TTC549 (cell line): ENCODE data around the gene CHKA.

Experiments
- FAIRE-seq: peaks from 2 replicates; lab custom pipeline; 2012; peaks lifted over from hg19 to GRCh38; lab: Jason Lieb, UNC

CHKA gene

DNA sequence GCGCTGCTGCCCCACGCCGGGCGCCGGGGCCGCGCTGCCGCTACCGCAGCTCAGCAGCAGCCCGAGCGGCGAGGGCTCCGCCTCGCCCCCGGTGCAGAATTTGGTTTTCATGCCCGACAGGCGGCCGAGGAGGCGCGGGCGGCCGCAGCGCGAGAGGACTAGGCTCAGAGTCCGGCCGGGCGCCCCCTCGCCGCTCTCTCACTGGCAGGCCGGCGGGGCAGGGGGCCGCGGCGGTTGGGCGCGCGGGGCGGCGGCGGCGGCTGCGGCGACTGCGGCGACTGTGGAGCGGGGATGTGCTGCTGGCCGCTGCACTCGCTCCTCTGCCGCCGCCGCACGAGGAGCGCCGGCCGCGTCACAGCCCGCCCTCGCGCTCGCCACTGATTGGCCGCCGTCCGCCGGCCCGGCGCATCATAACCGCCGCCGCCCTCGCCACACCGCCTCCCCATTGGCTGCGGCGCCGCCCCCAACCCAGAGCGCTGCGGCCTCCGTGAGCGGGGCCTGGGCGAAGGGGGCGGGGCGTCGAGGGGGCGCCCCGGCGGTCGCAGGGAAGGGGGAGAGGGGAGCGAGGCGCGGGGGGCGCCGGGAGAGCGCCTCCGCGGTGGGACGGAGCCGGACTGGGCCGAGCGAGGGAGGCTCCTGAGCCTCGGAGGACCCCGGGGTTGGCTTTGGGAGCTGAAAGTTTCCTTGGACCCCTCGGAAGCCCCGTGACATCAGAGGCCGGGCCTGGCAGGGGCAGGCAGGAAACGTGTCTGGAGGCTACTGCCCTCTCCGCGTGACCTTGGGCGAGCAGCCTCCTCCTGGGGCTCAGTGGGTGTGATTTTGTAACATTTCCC lies at the start of gene CHKA:
CHKA (minus strand) TSS at position 322 of the 833 bp plus-strand sequence; CDS start at position 111, 211 bp downstream.
- no peak for FAIRE-seq

GRCh38 chr11:68169442-68169841 lies 48.3 kb upstream of the CHKA start:
- no peak for FAIRE-seq

GRCh38 chr11:68168694-68169093 lies 47.5 kb upstream of the CHKA start:
- FAIRE-seq: no peak

DNA sequence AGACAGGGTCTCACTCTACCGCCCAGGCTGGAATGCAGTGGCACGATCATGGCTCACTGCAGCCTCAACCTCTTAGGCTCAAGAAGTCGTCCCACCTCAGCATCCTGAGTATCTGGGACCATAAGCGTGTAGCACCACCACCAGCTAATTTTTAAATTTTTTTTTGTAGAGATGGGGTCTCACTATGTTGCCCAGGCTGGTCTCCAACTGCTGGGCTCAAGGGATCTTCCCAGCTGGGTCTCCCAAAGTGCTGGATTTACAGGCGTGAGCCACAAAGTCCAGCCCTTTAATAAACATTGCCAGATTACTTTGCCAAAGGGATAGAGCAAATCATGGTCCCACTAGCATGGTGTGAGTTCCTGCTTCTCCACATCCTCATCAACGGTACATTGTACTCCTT lies 46.3 kb upstream of the CHKA start:
- no peak for FAIRE-seq

DNA sequence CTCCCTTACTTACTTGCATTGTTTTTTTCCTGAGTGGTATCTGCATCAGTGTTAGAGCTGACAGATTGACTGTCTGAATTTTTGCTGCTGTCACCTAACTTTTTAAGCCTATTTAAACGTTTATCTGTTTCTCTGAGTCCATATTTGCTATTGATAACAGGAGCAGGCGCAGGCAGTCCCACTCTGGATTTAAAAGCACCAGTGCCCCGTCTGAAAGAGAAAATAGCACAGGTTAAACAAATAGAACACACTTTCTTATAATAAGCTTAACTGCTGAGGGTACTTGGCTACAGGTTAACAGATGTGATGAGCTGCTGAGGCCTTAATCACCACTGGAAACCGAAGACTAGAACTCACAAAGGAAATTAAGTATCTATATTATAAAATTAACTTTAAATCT lies 45.8 kb upstream of the CHKA start:
- FAIRE-seq: no peak

DNA sequence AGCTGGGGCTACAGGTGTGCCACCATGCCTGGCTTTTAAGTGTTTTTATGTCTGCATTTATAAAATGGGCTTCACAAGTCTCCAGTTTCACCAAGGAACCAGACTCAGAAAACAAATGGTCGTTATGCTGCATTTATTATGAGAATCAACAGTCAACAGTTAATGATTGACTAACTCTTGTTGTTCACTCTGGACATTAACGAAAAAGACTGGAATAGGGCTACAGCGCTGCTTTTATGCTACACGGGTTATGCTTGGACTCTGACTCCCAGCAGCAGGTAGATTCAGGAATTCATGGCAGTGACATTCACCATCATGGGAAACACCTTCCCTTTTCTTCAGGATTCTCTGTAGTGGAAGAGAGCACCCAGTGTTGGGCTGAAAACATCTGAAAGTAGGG lies 44.4 kb upstream of the CHKA start:
- no peak for FAIRE-seq

DNA sequence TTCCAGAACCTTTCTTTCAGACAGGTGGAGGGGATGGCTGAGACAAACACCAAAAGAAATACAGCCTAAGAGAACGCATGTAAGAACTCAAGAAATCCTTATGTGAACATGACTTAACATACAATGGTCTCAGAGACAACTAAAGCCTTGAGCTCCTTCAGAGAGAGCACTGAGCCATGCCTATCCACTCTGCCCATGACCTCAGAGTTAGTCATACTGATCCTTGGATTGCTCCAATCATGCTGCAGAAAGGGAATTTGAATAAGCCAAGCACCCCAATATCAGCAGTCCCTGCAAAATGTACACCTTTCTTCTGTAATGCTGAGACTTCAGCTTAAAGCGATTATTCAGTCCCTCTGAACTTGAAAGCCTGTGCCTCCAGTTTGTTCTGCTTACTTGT lies 43.2 kb upstream of the CHKA start:
- FAIRE-seq: no peak

DNA sequence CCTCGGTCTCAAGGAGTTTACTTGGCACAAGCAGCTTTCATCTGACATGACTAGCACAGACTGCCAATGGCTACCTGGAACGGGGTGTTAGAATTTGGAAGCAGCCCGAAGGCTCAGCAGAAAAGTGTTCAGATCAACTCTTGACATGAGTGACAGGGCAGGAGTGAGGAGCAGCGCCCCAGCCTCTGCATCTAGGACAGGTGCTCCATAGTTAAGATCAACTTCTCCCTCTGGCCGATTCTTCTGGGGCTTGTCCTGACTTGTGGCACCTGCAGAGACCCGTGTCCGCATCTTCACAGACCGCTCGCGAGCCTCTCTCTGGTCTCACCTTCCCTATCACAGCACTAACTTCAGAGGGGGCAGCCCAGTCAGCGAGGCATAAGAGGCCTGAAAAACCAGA lies 42.5 kb upstream of the CHKA start:
- no peak for FAIRE-seq

DNA sequence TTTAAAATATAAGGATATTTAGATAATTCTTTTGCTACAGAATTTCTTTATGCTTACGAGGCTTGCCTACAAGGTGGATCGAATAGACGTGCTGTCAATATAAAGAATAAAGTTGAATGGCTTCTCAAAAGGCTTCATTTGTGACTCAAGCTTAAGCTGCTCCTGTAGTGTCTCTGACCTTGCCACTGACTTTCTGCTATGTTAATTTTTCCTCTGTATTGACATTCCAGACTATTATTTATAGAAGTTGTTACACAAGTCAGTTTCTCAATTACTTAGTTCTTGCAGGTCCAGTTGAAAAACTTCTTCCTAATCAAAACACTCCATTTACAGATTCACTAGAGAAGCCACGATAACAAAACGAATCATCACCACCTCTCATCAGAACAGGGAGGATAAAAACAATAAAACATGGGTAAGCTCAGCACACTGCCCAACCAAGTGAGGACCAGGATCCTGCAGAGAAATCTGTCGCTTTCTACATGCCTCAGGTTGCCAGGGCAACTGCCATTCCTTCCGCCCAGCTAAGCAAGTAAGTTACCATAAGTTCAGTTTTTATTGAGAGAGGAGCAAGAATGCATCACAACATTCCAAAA lies 39.0 kb upstream of the CHKA start:
- no peak for FAIRE-seq

DNA sequence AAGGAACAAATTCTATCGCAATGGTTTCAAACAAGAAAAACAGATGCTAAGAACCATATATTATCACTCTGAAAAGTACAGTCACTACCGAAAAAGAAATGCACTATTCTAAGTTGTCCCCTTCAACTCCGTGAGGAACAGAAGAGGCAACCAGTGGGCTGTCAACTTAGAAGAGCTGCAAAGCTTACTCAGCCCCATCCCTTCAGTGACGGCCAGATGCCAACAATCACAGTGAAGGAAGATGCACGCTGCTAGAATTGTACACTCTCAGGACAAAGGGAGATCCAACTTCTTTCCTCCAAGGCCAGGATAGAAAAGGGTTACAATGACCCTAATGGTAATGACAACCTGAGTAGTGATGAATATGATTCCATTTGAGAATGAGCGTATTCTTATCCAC lies 38.5 kb upstream of the CHKA start:
- no peak for FAIRE-seq

GRCh38 chr11:68159161-68159560 lies 38.0 kb upstream of the CHKA start:
- FAIRE-seq: no peak

GRCh38 chr11:68158580-68158979 lies 37.4 kb upstream of the CHKA start:
- no peak for FAIRE-seq

DNA sequence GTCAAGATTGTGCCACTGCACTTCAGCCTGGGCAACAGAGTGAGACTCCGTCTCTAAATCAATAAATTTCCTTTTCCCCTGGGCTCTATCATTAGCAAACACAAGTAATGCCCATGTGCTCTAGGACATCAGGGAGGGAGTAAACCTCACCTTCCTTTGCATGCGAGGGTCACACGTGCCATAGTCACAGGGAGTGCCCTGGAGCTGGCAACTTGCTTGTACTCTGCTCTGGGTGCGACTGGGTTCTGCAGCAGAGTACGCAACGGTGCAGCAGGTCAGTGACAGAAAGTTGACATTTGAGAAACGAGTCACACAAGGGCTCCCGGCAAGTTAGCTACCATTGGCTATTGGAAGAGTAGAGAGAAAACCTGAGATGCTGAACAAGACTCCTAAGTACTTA lies 32.6 kb upstream of the CHKA start:
- no peak for FAIRE-seq

DNA sequence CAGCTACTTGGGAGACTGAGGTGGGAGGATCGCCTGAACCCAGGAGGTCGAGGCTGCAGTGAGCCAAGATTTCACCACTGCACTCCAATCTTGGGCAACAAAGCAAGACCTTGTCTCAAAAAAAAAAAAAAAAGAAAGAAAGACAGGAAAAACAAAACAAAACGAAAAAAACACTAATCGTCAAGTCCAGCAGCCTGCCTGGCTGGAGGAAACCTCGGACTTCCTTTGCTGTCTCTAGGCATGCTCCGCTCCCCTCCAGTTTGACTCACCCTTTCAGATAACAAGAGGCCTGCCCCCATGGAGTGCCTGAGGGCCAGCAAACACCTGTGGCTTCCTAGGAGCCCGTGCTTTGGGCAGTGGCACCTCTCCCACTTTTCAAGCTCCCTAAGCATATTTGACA lies 28.8 kb upstream of the CHKA start:
- FAIRE-seq: no peak

- no peak for FAIRE-seq
Measured at GRCh38 chr11:68149417-68149816, 28.2 kb upstream of the CHKA start.

- FAIRE-seq: no peak
Measured at GRCh38 chr11:68148879-68149278, 27.7 kb upstream of the CHKA start.

DNA sequence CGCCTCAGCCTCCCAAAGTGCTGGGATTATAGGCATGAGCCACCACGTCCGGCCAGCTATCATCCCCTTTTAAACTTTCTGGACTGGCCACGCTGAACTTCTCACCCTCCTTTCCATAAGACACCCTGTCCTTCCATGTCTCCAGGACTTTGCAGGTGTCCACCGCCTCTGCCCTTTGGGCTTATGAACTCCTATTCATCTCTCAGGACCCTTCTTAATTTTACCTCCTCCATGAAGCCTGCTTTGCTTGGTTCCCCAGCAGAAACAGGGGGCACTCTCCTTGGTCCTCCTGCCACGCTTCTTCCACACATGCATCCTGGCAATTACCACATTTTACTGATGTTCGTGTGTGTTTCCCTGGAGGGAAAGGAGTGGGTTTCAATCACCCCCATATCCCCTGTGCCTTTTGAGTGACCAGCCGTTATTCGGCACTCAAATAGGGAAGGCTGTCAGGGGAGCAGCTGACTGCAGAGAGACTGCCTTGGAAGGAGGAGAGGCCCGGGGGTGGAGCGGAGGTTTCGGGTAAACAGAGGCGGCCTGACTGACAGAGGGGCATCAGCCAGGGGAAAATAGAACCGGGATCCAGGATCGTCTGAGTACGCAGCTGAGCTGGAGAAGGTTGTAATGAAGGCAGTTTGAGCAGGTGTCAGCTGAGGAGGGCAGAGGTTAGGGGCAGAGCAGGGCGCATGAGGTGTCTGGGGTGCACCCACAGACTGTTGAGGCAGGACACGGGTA lies 27.1 kb upstream of the CHKA start:
- no peak for FAIRE-seq

DNA sequence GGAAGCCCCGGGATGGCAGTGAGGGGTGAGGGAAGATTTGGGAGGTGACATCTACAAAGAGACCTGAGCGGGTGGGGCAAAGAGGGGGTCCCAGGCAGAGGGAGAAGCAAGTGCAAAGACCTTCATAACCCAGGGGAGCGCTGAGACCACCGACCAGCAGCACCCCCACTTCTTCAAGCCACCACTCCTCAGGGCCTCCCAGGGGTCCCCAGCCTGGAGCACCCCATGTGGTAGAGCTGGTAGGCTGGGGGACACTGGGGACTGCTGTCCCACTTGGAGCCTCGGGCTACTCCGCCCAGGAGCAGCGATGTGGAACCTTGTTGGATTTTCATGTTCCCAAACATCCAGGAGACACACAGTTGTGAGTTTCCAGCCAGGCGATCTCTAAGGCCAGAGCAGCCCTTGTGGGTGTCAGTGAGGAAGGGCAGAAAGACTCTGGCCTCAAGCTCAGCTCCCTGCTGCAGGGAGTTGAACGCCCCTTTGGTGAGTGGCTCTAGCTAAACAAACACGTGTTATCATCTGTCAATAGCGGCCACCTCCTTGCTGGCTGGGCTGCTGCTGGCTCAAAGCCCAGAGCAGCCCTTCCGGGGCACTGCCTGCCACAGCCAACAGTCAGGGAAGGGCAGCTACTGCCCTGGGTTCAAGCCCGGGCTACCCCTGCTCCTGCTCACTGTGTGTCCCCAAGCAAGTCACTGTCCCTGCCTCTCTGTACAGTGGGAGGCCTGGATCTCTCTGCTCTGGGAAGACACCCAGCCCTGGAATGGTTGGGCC lies 25.7 kb upstream of the CHKA start:
- FAIRE-seq: no peak

DNA sequence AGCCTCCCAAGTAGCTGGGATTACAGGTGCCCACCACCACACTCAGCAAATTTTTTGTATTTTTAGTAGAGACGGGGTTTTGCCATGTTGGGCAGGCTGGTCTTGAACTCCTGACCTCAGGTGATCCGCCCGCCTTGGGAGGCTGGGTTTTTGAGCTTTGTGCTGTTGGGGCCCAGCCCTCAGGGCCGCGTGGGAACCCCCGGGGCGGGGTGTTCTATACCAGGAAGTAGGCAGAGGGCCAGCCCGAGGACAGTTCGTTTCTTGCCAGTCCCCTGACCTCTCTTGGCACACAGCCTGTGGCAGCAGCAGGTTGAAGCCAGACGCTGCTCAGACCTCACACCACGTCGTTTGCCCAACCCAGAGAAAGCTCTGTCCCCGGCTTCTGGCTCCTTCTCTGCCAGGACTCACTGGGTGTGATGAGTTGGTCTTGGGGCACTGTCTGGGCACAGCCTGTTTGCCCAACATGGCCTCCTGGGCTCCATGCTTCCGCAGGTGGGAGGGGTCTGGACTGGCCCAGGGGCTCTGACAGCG lies 24.9 kb upstream of the CHKA start:
- FAIRE-seq: no peak

DNA sequence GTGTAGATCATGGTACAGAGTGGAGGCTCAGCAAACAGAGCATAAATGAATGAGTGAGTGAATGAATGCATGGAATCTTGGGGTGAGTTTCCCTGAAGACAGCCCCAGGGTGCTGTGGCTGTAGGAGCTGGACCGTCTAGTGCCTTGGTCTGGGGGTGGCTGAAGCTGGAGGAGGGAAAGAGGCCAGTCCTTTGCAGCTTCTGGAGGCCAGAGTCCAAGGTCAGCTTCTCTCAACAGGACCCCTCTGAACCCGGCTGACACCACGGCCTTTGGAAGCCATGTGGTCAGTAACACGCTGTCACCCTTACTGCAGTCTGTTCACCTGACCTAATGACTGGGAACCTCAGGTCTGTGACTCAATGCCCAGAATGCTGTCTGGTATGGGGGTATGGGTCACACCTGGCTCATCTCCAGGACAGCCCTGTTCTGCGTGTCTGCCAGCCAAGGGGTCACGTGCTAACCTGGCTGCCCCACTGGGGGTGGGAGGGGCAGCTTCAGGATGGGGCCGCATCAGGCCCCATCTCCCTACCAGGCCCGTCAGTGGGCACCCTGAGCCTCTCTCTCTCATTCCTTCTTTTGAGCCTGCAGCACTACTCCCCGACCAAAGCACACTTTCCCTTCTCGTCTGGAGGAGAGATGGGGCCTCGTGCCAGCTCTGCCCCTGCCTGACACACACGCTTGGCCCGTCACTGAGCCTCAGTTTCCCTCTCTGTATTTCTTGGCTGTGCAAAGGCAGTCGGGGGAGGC lies 24.1 kb upstream of the CHKA start:
- no peak for FAIRE-seq

GRCh38 chr11:68143310-68143689 lies 22.1 kb upstream of the CHKA start:
- FAIRE-seq: no peak
